RPMI7951 (cell line): ENCODE measurements around the gene FAM216A. TPM values are rescaled to one million over a fixed set of nuclear protein-coding genes. Genes with fewer than 3 reads are reported as not detected.

Source experiments
- total RNA-seq: library from RNA; depleted of rRNA; stranded (reverse); fragments of >200 nt; shearing (Covaris generic); gene quantifications from 2 replicates; pipeline ENCODE4 v1.2.3, GENCODE V29; 2014; rRNA removed

The FAM216A gene
- total RNA-seq, 1 experiment from 2014 or later, result 42.3 TPM

Other genes with a start within 250 kb of the FAM216A start
- 68.5 and 75.7 TPM in 2 replicates for gene ATP2A2, start 187.6 kb upstream of the FAM216A start, total RNA-seq
- 40.0 and 45.3 TPM in 2 replicates for gene ANAPC7, start 65.1 kb upstream of the FAM216A start, total RNA-seq
- gene ARPC3, start 18.5 kb upstream of the FAM216A start, total RNA-seq, result 501 and 524 TPM in 2 replicates
- 31.2 and 51.1 TPM in 2 replicates for gene GPN3, start 588 bp upstream of the FAM216A start, total RNA-seq
- 91.6 and 106 TPM in 2 replicates for gene VPS29, start 33.3 kb downstream of the FAM216A start, total RNA-seq
- 0.39 and 0.60 TPM in 2 replicates for gene RAD9B, start 33.5 kb downstream of the FAM216A start, total RNA-seq
- 1.8 and 3.0 TPM in 2 replicates for gene PPTC7, start 114.5 kb downstream of the FAM216A start, total RNA-seq
- 18.9 and 24.6 TPM in 2 replicates for gene TCTN1, start 145.3 kb downstream of the FAM216A start, total RNA-seq
- gene HVCN1, start 220.3 kb downstream of the FAM216A start, total RNA-seq, result 2.2 and 3.2 TPM in 2 replicates